ENCODE results near the gene YBEY.

DNA sequence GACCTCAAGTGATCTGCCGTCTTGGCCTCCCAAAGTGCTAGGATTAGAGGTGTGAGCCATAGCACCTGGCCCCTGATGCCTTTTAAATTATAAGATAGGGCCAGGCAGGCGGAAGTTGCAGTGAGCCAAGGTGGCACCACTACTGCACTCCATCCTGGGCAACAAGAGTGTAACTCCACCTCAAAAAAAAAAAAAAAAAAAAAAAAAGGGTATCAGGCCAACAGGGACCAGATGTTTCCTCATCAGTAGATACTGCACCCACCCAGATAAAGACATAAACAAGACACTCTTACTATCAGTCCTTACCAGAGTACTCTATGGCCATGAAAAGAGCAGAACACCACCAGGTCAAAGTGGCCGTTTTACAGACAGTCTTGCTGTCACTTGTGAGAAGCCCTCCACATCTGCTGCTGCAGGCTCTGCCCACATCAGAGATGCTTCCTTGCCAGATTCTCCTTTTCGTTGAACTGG, 34.2 kb downstream of the YBEY start:
- TF ChIP-seq, protein P1, sequence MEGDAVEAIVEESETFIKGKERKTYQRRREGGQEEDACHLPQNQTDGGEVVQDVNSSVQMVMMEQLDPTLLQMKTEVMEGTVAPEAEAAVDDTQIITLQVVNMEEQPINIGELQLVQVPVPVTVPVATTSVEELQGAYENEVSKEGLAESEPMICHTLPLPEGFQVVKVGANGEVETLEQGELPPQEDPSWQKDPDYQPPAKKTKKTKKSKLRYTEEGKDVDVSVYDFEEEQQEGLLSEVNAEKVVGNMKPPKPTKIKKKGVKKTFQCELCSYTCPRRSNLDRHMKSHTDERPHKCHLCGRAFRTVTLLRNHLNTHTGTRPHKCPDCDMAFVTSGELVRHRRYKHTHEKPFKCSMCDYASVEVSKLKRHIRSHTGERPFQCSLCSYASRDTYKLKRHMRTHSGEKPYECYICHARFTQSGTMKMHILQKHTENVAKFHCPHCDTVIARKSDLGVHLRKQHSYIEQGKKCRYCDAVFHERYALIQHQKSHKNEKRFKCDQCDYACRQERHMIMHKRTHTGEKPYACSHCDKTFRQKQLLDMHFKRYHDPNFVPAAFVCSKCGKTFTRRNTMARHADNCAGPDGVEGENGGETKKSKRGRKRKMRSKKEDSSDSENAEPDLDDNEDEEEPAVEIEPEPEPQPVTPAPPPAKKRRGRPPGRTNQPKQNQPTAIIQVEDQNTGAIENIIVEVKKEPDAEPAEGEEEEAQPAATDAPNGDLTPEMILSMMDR (IDR thresholded peaks at IDR 0.05; ENCODE audit: insufficient read depth, low read length, poor library complexity, severe bottlenecking) = no peak
- no peak for TF ChIP-seq EZH2phosphoT487 (conservative IDR thresholded peaks at IDR 0.05; ENCODE audit: low read length)
